Liver (tissue), 9 donors: ENCODE data around the gene SPOCK2. TPM values are rescaled to one million over a fixed set of nuclear protein-coding genes. Genes with fewer than 3 reads are reported as not detected.
"Not testable (repeated sequence)": the region's sequence is repeated elsewhere in the genome, so short reads cannot be mapped to it uniquely, and the experiment has no call there.

Source experiments
- DNase-seq: peaks from one replicate; pipeline ENCODE4 v3.0.0-alpha.2; 2017; ENCODE audit warnings: low spot score
- H3K27ac ChIP-seq, 2 donors: one replicate each; pipeline ENCODE4 v1.7.0; 2013; ENCODE audit warnings: inconsistent platforms in 2 of 2, low read length in 2 of 2, control low read depth in 1 of 2, low read depth in 1 of 2, mild to moderate bottlenecking in 1 of 2
- H3K27me3 ChIP-seq, 4 donors: one replicate each; pipeline versions ENCODE4 v1.6.1 to v1.7.0; 2013; ENCODE audit warnings: low read length in 3 of 4, inconsistent platforms in 1 of 4, mild to moderate bottlenecking in 1 of 4, moderate library complexity in 1 of 4; ENCODE audit not compliant: control insufficient read depth in 4 of 4, insufficient read depth in 4 of 4
- H3K36me3 ChIP-seq, 4 donors: one replicate each; pipeline versions ENCODE4 v1.6.1 to v1.7.0; 2013; ENCODE audit warnings: low read length in 3 of 4, mild to moderate bottlenecking in 3 of 4, low read depth in 1 of 4, moderate library complexity in 1 of 4; ENCODE audit not compliant: control insufficient read depth in 4 of 4, insufficient read depth in 3 of 4
- H3K4me1 ChIP-seq, 4 donors: one replicate each; pipeline versions ENCODE4 v1.6.1 to v1.7.0; 2013; ENCODE audit warnings: low read length in 3 of 4, mild to moderate bottlenecking in 3 of 4, moderate library complexity in 1 of 4; ENCODE audit not compliant: control insufficient read depth in 4 of 4, insufficient read depth in 4 of 4
- H3K4me3 ChIP-seq, 3 donors: one replicate each; pipeline versions ENCODE4 v1.6.1 to v1.7.0; 2013; ENCODE audit warnings: low read length in 3 of 3, control low read depth in 1 of 3, low read depth in 1 of 3, mild to moderate bottlenecking in 1 of 3
- H3K9ac ChIP-seq, 2 donors: one replicate each; pipeline ENCODE4 v1.7.0; 2013; ENCODE audit warnings: low read length in 2 of 2, mild to moderate bottlenecking in 2 of 2, moderate library complexity in 2 of 2, control low read depth in 1 of 2, low read depth in 1 of 2
- H3K9me3 ChIP-seq, 4 donors: one replicate each; pipeline versions ENCODE4 v1.6.1 to v1.7.0; 2013; ENCODE audit warnings: low read length in 3 of 4; ENCODE audit not compliant: control insufficient read depth in 4 of 4
- FOXA1 ChIP-seq: IDR thresholded peaks from 2 replicates; pipeline ENCODE4 v1.6.1; 2016; ENCODE audit warnings: antibody characterized with exemption
- HNF4A ChIP-seq, 2 donors: conservative IDR thresholded peaks; 2 replicates each; pipeline ENCODE4 v1.6.1; 2016; ENCODE audit warnings: antibody characterized with exemption in 2 of 2, mild to moderate bottlenecking in 2 of 2
- JUND ChIP-seq, 2 donors: IDR thresholded peaks; 2 replicates each; pipeline ENCODE4 v1.6.1; 2016; ENCODE audit warnings: antibody characterized with exemption in 2 of 2
- NR2F2 ChIP-seq: IDR thresholded peaks from 2 replicates; pipeline ENCODE4 v1.6.1; 2016; ENCODE audit warnings: antibody characterized with exemption
- RAD21 ChIP-seq, 2 donors: IDR thresholded peaks; 2 replicates each; pipeline ENCODE4 v1.6.1; 2016; ENCODE audit warnings: antibody characterized with exemption in 2 of 2, mild to moderate bottlenecking in 2 of 2
- RXRA ChIP-seq, 2 donors: IDR thresholded peaks; 2 replicates each; pipeline ENCODE4 v1.6.1; 2017 to 2018; ENCODE audit warnings: antibody characterized with exemption in 2 of 2, mild to moderate bottlenecking in 1 of 2
- SP1 ChIP-seq: IDR thresholded peaks from 2 replicates; pipeline ENCODE4 v1.6.1; 2018; ENCODE audit warnings: antibody characterized with exemption, mild to moderate bottlenecking
- YY1 ChIP-seq: IDR thresholded peaks from 2 replicates; pipeline ENCODE4 v1.6.1; 2016; ENCODE audit warnings: antibody characterized with exemption, mild to moderate bottlenecking
- WGBS: extraction: QIAGEN DNeasy Blood & Tissue Kit; methylation state at CpG from one replicate; pipeline ENCODE4 v1.1.7; 2013; 5-methylcytosine and 5-hydroxymethylcytosine counted together
- polyA plus RNA-seq, 2 donors: library from polyadenylated mRNA; stranded (reverse) in 1 of 2; unstranded in 1 of 2; fragments of 200-250 nt in 1 of 2; fragments of >200 nt in 1 of 2; fragmentation: Nextera tagmentation in 1 of 2; extraction: Ambion mirVana in 1 of 2; gene quantifications; one replicate each; pipeline versions ENCODE4 v1.2.1 to v1.2.3, GENCODE V29; 2013 to 2015
- total RNA-seq, 2 donors: library from RNA; depleted of rRNA; stranded (reverse); fragments of >200 nt; gene quantifications; one replicate each; pipeline ENCODE4 v1.2.3, GENCODE V29; 2014
- TF ChIP-seq, protein P1 (sequence below): IDR thresholded peaks from 2 replicates; pipeline ENCODE4 v1.6.1; 2016; ENCODE audit warnings: antibody characterized with exemption
- donor health status: healthy.
- donor health status: healthy.
- donor health status: healthy.
- donor health status: healthy.
- donor health status: healthy.

Gene SPOCK2
- total and polyA plus RNA-seq, 4 donors, result 0.36 to 1.7 (median 0.64) TPM

DNA sequence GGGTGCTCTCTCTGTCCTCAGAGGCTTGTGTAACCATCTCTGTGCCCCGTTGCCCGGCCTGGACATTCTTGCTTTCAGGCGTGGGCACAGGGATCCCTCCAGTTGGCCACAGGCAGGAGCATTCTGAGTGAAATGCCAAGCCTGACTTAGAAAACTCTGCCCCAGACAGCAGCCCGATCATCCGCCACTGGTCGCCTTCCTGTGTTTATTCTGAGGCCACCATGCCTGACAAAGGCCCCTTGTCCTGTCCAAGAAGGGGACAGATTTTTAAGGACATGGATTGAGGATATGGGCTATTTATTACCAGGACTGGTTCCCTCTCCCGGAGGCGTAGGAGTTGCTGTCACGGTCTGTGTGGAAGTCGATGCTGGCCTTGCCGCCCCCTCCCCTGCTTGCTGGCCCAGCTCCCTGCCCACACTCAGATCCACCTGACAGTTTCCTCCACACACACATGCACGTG, 54.3 kb downstream of the SPOCK2 start:
- Histone ChIP-seq H3K4me3 (no peak overlapping the region), H3K27me3 (no peaks in the 10 kb centered on the region), H3K27ac (no peak overlapping the region), H3K9ac (no peak overlapping the region), H3K36me3 (no peaks in the 10 kb centered on the region), H3K9me3 (no peaks in the 10 kb centered on the region), H3K4me1 (no peaks in the 10 kb centered on the region)
- 75% methylated on average over 12 of the region's 12 CpGs for WGBS
- no peak for TF ChIP-seq JUND (IDR thresholded peaks at IDR 0.05)
- TF ChIP-seq RAD21 (IDR thresholded peaks at IDR 0.05), result no peak
- no peak for TF ChIP-seq HNF4A (conservative IDR thresholded peaks at IDR 0.05)
- no peak for TF ChIP-seq SP1
- no peak for TF ChIP-seq FOXA1
- TF ChIP-seq YY1, result no peak
- no peak for TF ChIP-seq NR2F2
- DNase-seq, result no peak

DNA sequence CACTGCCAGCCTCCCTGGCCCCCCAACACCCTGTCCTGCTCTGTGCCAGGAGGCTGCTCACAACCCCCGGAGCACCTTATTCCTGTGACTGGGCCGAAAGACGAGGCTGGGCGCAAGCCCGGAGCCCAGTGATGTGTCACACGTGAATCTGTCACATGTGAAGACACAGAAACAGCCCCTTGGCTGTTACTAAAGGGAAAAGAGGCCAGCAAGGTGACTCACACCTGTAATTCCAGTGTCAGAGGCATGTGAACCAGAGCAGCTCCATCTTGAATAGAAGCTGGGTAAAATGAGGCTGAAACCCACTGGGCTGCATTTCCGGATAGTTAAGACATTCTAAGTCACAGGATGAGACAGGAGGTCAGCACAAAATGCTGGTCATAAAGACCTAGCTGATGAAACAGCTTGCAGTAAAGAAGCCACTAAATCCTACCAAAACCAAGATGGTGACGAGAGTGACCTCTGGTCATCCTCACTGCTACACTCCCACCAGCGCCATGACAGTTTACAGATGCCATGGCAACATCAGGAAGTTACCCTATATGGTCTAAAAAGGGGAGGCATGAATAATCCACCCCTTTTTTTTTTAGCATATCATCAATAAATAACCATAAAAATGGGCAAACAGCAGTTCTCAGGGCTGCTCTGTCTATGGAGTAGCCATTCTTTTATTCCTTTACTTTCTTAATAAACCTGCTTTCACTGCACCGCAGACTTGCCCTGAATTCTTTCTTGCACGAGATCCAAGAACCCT, 55.8 kb downstream of the SPOCK2 start:
- DNase-seq, H3K4me1 ChIP-seq, H3K4me3 ChIP-seq, H3K27me3 ChIP-seq, H3K36me3 ChIP-seq, H3K9me3 ChIP-seq, H3K27ac ChIP-seq, H3K9ac ChIP-seq: not testable (repeated sequence)
- WGBS, result 90% methylated on average over 11 of the region's 11 CpGs

DNA sequence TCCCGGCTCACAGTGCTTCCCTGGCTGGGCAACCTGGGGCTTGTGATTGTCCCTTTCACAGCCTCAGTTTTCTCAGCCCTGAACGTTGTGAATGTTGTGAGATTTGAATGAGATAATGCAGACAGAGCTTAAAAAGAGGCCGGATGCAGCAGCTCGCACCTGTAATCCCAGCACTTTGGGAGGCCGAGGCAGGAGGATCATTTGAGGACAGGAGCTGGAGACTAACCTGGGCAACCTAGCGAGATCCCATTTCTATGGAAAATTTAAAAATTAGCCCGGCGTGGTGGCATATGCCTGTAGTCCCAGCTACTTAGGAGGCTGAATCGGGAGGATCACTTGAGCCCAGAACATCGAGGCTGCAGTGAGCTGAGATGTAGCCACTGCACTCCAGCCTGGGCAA, 56.6 kb downstream of the SPOCK2 start:
- no peak overlapping the region for H3K27ac ChIP-seq
- no peak overlapping the region for H3K4me3 ChIP-seq
- no peaks in the 10 kb centered on the region for H3K4me1 ChIP-seq
- no peaks in the 10 kb centered on the region for H3K27me3 ChIP-seq
- H3K9ac ChIP-seq, result no peak overlapping the region
- no peaks in the 10 kb centered on the region for H3K36me3 ChIP-seq
- H3K9me3 ChIP-seq, result no peaks in the 10 kb centered on the region
- no peak for DNase-seq
- TF ChIP-seq, protein P1, sequence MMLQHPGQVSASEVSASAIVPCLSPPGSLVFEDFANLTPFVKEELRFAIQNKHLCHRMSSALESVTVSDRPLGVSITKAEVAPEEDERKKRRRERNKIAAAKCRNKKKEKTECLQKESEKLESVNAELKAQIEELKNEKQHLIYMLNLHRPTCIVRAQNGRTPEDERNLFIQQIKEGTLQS, result no peak
- WGBS, result 93% methylated on average over 10 of the region's 10 CpGs

DNA sequence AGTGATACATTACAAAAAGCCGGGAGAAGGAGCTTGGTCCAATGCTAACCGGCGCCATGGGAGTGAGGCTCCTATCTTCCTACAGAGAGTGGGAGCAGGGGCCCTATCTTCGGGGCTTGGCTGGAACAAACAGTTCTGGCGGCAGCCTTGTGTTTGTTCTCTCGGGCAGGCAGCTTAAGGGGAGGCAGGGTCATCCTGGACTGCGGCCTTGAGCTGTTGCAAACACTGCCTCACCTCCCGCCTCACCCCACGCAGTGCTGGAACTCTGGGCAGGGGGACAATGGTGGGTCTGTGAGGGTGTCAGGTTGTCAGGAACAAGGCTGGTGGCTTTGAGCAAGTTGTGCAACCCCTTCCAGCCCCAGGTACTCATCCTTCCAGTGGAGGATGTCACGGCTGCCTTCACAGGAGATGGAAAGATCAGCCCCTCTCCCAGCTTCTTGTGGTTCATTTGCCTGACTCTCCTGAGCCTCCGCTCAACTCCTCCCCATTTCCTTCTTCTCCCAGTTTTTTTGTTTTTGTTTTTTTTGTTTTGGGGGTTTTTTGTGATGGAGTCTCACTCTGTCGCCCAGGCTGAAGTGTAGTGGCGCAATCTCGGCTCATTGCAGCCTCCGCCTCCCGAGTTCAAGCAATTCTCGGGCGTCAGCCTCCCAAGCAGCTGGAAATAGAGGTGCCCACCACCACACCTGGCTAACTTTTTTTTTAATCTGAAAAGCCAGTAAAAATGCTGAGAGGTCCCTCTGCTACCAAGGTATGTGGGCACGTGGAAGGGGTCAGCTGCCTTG, 57.4 kb downstream of the SPOCK2 start:
- Histone ChIP-seq H3K27ac (no peak overlapping the region), H3K4me1 (no peaks in the 10 kb centered on the region), H3K36me3 (no peaks in the 10 kb centered on the region), H3K9me3 (no peaks in the 10 kb centered on the region), H3K4me3 (no peak overlapping the region), H3K9ac (no peak overlapping the region), H3K27me3 (no peaks in the 10 kb centered on the region)
- 68% methylated on average over 19 of the region's 19 CpGs for WGBS
- DNase-seq, result peak; percentile 36
- peak; percentile 68 for TF ChIP-seq SP1
- no peak for TF ChIP-seq FOXA1
- no peak for TF ChIP-seq RAD21 (IDR thresholded peaks at IDR 0.05)
- TF ChIP-seq HNF4A (conservative IDR thresholded peaks at IDR 0.05), result peak in 1 of 2 donors; percentile 9
- TF ChIP-seq RXRA (IDR thresholded peaks at IDR 0.05), result peak in 1 of 2 donors; percentile 62
